A549 (cell line): ENCODE data around the gene USP15. TPM values are rescaled to one million over a fixed set of nuclear protein-coding genes. Genes with fewer than 3 reads are reported as not detected.
A peak's percentile ranks its signal among the peaks of the same experiment; 100 is the strongest.

Experiments
- ATAC-seq, 2 experiments: fragments of 200-7000 bp in 1 of 2; fragments of >200 bp in 1 of 2; cut with Nextera tagmentation in 1 of 2; cut with Tn5 transposase in 1 of 2; 3 replicates each; pipeline versions ENCODE4 v1.8.0 to v1.9.1; 2018 to 2020; ENCODE audit warnings: mild to moderate bottlenecking in 1 of 2, moderate library complexity in 1 of 2
- CTCF ChIA-PET: fragments of 300-600 bp; sonication (Branson Sonifier 250); formaldehyde crosslinking; extraction: SDS; loops from one replicate; lab custom pipeline; 2021; ENCODE audit warnings: antibody characterized with exemption, inconsistent platforms; lab: Yijun Ruan, JAX
- POLR2A ChIA-PET: fragments of 350-600 bp; formaldehyde crosslinking; extraction: SDS; loops from one replicate; lab custom pipeline; 2021; ENCODE audit warnings: antibody characterized with exemption, inconsistent platforms; lab: Yijun Ruan, JAX
- DNase-seq, 2 experiments: peaks; one replicate each; pipeline versions ENCODE4 v3.0.0 to v3.0.0-alpha.2; 2011 to 2016; ENCODE audit warnings: low read depth in 1 of 2, low spot score in 1 of 2
- FAIRE-seq: peaks from 2 replicates; lab custom pipeline; 2011; peaks lifted over from hg19 to GRCh38; lab: Jason Lieb, UNC
- H3K27ac ChIP-seq, 2 experiments: fragments of >200 bp; sonication (Bioruptor Twin); formaldehyde crosslinking; 3 replicates each; pipeline ENCODE4 v1.5.1; 2016 to 2017
- H3K4me1 ChIP-seq: fragments of >200 bp; sonication (Bioruptor Twin); formaldehyde crosslinking; 3 replicates; pipeline ENCODE4 v1.6.1; 2016
- H3K4me2 ChIP-seq: fragments of >200 bp; sonication (Bioruptor Twin); formaldehyde crosslinking; 3 replicates; pipeline ENCODE4 v1.6.1; 2016
- H3K4me3 ChIP-seq: fragments of >200 bp; sonication (Bioruptor Twin); formaldehyde crosslinking; 3 replicates; pipeline ENCODE4 v1.5.1; 2016
- H3K9me3 ChIP-seq: fragments of >200 bp; sonication (Bioruptor Twin); formaldehyde crosslinking; 3 replicates; pipeline ENCODE4 v1.6.1; 2016
- CBX8 ChIP-seq: fragments of 200-600 bp; sonication (generic); IDR thresholded peaks from 2 replicates; pipeline ENCODE4 v1.6.1; 2016
- CEBPB ChIP-seq, 2 experiments: fragments of >200 bp in 1 of 2; sonication (Bioruptor Twin) in 1 of 2; formaldehyde crosslinking in 1 of 2; IDR thresholded peaks; 2 replicates each; pipeline ENCODE4 v1.6.1; 2012 to 2016
- GATA3 ChIP-seq: IDR thresholded peaks from 2 replicates; pipeline ENCODE4 v1.6.1; 2012; ENCODE audit warnings: borderline replicate concordance
- HOXA7 ChIP-seq: fragments of 250-450 bp; sonication (Bioruptor Pico); IDR thresholded peaks from 2 replicates; pipeline ENCODE4 v1.5.0; 2020; ENCODE audit warnings: mild to moderate bottlenecking, moderate library complexity
- KDM1A ChIP-seq: fragments of 200-600 bp; sonication (generic); IDR thresholded peaks from 2 replicates; pipeline ENCODE4 v1.6.1; 2016; ENCODE audit warnings: low read depth, mild to moderate bottlenecking
- KDM5A ChIP-seq: fragments of 200-600 bp; sonication (generic); IDR thresholded peaks from 2 replicates; pipeline ENCODE4 v1.6.1; 2016; ENCODE audit warnings: antibody characterized with exemption, mild to moderate bottlenecking
- MAFK ChIP-seq: fragments of 450-650 bp; IDR thresholded peaks from 2 replicates; pipeline ENCODE4 v1.6.1; 2014; ENCODE audit not compliant: partially characterized antibody
- NR3C1 ChIP-seq: fragments of >200 bp; sonication (Bioruptor Twin); formaldehyde crosslinking; IDR thresholded peaks from 3 replicates; pipeline ENCODE4 v1.6.1; 2017
- PHF8 ChIP-seq: fragments of 200-600 bp; sonication (generic); IDR thresholded peaks from 2 replicates; pipeline ENCODE4 v1.6.1; 2016; ENCODE audit warnings: low read depth, mild to moderate bottlenecking, antibody characterized with exemption, moderate library complexity, borderline replicate concordance
- POLR2A ChIP-seq: IDR thresholded peaks from 2 replicates; pipeline ENCODE4 v1.6.1; 2012; ENCODE audit warnings: mild to moderate bottlenecking, low read length
- RFX5 ChIP-seq: fragments of 450-650 bp; IDR thresholded peaks from 2 replicates; pipeline ENCODE4 v1.7.1; 2014; ENCODE audit warnings: antibody characterized with exemption, mild to moderate bottlenecking, moderate library complexity
- RNF2 ChIP-seq: fragments of 200-600 bp; sonication (generic); IDR thresholded peaks from 2 replicates; pipeline ENCODE4 v1.6.1; 2016; ENCODE audit warnings: low read depth, mild to moderate bottlenecking, antibody characterized with exemption, moderate library complexity, borderline replicate concordance
- TFCP2L1 ChIP-seq: fragments of 250-450 bp; sonication (Bioruptor Pico); IDR thresholded peaks from 2 replicates; pipeline ENCODE4 v1.5.0; 2021; ENCODE audit warnings: mild to moderate bottlenecking
- TP53 ChIP-seq: fragments of 250-450 bp; sonication (Bioruptor Pico); IDR thresholded peaks from 2 replicates; pipeline ENCODE4 v1.5.0; 2021; ENCODE audit warnings: mild to moderate bottlenecking, moderate library complexity
- ZC3H11A ChIP-seq: fragments of 450-650 bp; IDR thresholded peaks from 2 replicates; pipeline ENCODE4 v1.6.1; 2014; ENCODE audit warnings: antibody characterized with exemption, mild to moderate bottlenecking
- ZSCAN20 ChIP-seq: fragments of 250-450 bp; sonication (Bioruptor Pico); IDR thresholded peaks from 2 replicates; pipeline ENCODE4 v1.8.0; 2022; ENCODE audit warnings: mild to moderate bottlenecking, moderate library complexity
- WGBS: methylation state at CpG from one replicate; pipeline ENCODE4 v1.1.6; 2017; ENCODE audit errors: missing lambda C conversion rate; 5-methylcytosine and 5-hydroxymethylcytosine counted together
- polyA plus RNA-seq, 4 experiments: library from polyadenylated mRNA; depleted of rRNA in 3 of 4; stranded (reverse); fragments of >200 nt; fragmentation: RNase III in 1 of 4; extraction: RNeasy Plus Mini Kit Qiagen cat#74134 plus additional on column Dnase treatment in 1 of 4; gene quantifications; 2 replicates in 3 of 4; 3 replicates in 1 of 4; pipeline ENCODE4 v1.2.3, GENCODE V29; 2011 to 2017
- TF ChIP-seq, protein P1 (sequence below): fragments of 250-450 bp; sonication (Bioruptor Pico); IDR thresholded peaks from 2 replicates; pipeline ENCODE4 v1.5.0; 2020; ENCODE audit warnings: low read depth, mild to moderate bottlenecking, moderate library complexity
- TF ChIP-seq, protein P2 (sequence below): fragments of 250-450 bp; sonication (Bioruptor Pico); IDR thresholded peaks from 2 replicates; pipeline ENCODE4 v1.5.0; 2021; ENCODE audit warnings: mild to moderate bottlenecking, moderate library complexity, borderline replicate concordance
- TF ChIP-seq, protein P3 (sequence below): fragments of 450-650 bp; IDR thresholded peaks from 2 replicates; pipeline ENCODE4 v1.6.1; 2014; ENCODE audit warnings: antibody characterized with exemption

The USP15 gene
- polyA plus RNA-seq, 2 of the 4 experiments (the other 2 are of a cell fraction), result 30.4 to 67.6 TPM

- ATAC-seq, result no peak
- no peak overlapping the region for H3K27ac ChIP-seq
- WGBS, result 92% methylated on average over 1 of the region's 1 CpG
These were observed 68.2 kb downstream of the USP15 start for GRCh38 chr12:62328296-62328921.

DNA sequence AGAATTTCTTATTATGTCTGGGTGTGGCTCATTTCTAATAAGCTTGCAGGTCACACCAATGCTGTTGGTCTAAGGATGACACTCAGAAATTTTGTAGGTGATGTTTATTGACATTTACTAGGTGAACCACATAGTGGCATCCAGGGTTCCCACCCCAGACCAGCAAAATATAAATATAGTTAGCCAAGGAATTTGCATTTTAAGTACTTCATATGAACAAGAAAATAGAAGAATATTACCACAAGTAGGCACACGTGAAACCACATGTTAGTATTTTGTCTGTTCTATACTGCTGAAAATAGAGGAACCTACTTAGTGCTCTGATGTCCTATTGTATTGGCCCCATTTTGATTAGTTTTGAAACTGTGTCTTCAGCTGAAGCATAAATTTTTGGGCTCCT, 71.1 kb downstream of the USP15 start:
- ChIA-PET POLR2A (no interaction called here), CTCF (interaction anchor here (0.5 to 1.3 kb wide), 3 partner anchors 41 to 462 kb away, joined by 3 read pairs; no protein-coding TSS in a partner anchor)
- H3K9me3 ChIP-seq, result no peaks in the 10 kb centered on the region
- ATAC-seq (no peak), FAIRE-seq (no peak), DNase-seq (no peak)
- no peak overlapping the region for H3K4me2 ChIP-seq
- no peak overlapping the region for H3K4me3 ChIP-seq
- WGBS, result 89% methylated on average over 1 of the region's 1 CpG
- no peak overlapping the region for H3K27ac ChIP-seq
- TF ChIP-seq HOXA7, result no peak
- TF ChIP-seq ZC3H11A, result no peak
- TF ChIP-seq CBX8, result no peak
- no peak for TF ChIP-seq PHF8
- H3K4me1 ChIP-seq, result no peaks in the 10 kb centered on the region

More at GRCh38 chr12:62328296-62328921, 68.2 kb downstream of the USP15 start:
- Histone ChIP-seq H3K4me1 (no peaks in the 10 kb centered on the region), H3K9me3 (no peaks in the 10 kb centered on the region), H3K4me3 (no peak overlapping the region), H3K4me2 (no peak overlapping the region)
- TF ChIP-seq MAFK, result peak; percentile 11
- TF ChIP-seq RNF2, result no peak
- POLR2A ChIA-PET, result no interaction called here
- FAIRE-seq, result no peak
- CTCF ChIA-PET, result interaction anchor here (1.0 kb wide), 1 partner anchor 68 kb away, joined by 4 read pairs; the partner anchor contains the start of gene USP15
- no peak for DNase-seq

DNA sequence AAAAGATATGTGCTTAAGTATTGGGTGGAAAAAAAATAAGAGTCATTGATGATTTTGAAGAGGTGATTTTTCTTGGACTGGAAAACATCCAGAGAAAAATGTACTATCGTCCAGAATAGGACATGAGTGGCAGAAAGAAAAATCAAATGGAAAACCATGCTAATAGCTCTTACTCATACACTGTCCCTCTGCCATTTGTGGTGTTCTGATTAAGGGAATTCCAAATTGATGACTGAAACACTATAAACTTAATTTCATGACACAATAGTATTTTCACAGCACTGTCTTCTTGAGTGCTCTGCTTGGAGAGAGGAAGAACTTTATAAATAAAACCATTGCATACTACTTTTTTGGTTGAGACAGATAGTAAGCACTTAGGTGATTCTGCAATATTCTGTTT, 72.4 kb downstream of the USP15 start:
- 81% methylated on average over 1 of the region's 1 CpG for WGBS
- TF ChIP-seq RFX5, result no peak
- TF ChIP-seq GATA3, result no peak
- TF ChIP-seq TP53 (CRISPR knock-in tag), result no peak
- TF ChIP-seq TFCP2L1, result no peak
- TF ChIP-seq NR3C1, result no peak
- TF ChIP-seq, protein P1, sequence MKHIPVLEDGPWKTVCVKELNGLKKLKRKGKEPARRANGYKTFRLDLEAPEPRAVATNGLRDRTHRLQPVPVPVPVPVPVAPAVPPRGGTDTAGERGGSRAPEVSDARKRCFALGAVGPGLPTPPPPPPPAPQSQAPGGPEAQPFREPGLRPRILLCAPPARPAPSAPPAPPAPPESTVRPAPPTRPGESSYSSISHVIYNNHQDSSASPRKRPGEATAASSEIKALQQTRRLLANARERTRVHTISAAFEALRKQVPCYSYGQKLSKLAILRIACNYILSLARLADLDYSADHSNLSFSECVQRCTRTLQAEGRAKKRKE (CRISPR knock-in tag), result no peak
- no peak for TF ChIP-seq CEBPB (IDR thresholded peaks at IDR 0.05)
- TF ChIP-seq KDM5A, result no peak
- TF ChIP-seq, protein P2, sequence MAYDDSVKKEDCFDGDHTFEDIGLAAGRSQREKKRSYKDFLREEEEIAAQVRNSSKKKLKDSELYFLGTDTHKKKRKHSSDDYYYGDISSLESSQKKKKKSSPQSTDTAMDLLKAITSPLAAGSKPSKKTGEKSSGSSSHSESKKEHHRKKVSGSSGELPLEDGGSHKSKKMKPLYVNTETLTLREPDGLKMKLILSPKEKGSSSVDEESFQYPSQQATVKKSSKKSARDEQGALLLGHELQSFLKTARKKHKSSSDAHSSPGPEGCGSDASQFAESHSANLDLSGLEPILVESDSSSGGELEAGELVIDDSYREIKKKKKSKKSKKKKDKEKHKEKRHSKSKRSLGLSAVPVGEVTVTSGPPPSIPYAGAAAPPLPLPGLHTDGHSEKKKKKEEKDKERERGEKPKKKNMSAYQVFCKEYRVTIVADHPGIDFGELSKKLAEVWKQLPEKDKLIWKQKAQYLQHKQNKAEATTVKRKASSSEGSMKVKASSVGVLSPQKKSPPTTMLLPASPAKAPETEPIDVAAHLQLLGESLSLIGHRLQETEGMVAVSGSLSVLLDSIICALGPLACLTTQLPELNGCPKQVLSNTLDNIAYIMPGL (CRISPR knock-in tag), result no peak
- TF ChIP-seq, all 56 proteins: peak for 0
- ChIA-PET POLR2A (no interaction called here), CTCF (no interaction called here)
- Histone ChIP-seq H3K4me1 (no peaks in the 10 kb centered on the region), H3K4me3 (no peak overlapping the region), H3K9me3 (no peaks in the 10 kb centered on the region), H3K4me2 (no peak overlapping the region), H3K27ac (no peak overlapping the region)
- ATAC-seq (no peak), DNase-seq (no peak), FAIRE-seq (peak; percentile 13)

- TF ChIP-seq, protein P3, sequence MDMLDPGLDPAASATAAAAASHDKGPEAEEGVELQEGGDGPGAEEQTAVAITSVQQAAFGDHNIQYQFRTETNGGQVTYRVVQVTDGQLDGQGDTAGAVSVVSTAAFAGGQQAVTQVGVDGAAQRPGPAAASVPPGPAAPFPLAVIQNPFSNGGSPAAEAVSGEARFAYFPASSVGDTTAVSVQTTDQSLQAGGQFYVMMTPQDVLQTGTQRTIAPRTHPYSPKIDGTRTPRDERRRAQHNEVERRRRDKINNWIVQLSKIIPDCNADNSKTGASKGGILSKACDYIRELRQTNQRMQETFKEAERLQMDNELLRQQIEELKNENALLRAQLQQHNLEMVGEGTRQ, result no peak
- TF ChIP-seq POLR2A (no peak), ZSCAN20 (CRISPR knock-in tag) (no peak), TFCP2L1 (no peak), KDM1A (no peak)
- Histone ChIP-seq H3K4me2 (no peak overlapping the region), H3K4me3 (no peak overlapping the region), H3K27ac (no peak overlapping the region), H3K9me3 (peaks cover 11% of the 10 kb centered on the region; the same call in 1 of the 3 replicates), H3K4me1 (no peaks in the 10 kb centered on the region)
- 93% methylated on average over 4 of the region's 4 CpGs for WGBS
- ChIA-PET CTCF (no interaction called here), POLR2A (no interaction called here)
- DNase-seq (no peak), FAIRE-seq (no peak), ATAC-seq (no peak; a peak in 1 of 6 replicates)
These were observed 74.9 kb downstream of the USP15 start for GRCh38 chr12:62335057-62335456.
